K562 (cell line): ENCODE data around the gene RBM12. TPM values are rescaled to one million over a fixed set of nuclear protein-coding genes. Genes with fewer than 3 reads are reported as not detected.

Source experiments
- ATAC-seq: fragments of 200-7000 bp; cut with Tn5 transposase; 3 replicates; pipeline ENCODE4 v1.9.1; 2020; ENCODE audit warnings: moderate library complexity
- BruUV-seq: library from RNA; stranded (reverse); fragments of 400-500 nt; replicated peaks from 2 replicates; lab custom pipeline; 2021; lab: Mats Ljungman, UMichigan
- CTCF ChIA-PET: fragments of 300-600 bp; formaldehyde crosslinking; extraction: SDS; loops from one replicate; lab custom pipeline; 2021; ENCODE audit warnings: low intra/inter-chr PET ratio; lab: Yijun Ruan, JAX
- POLR2A ChIA-PET: fragments of 300-600, 350-650 bp; sonication (Branson Sonifier 250); formaldehyde crosslinking; extraction: SDS; loops from one replicate; lab custom pipeline; 2021; ENCODE audit warnings: antibody characterized with exemption, inconsistent platforms; lab: Yijun Ruan, JAX
- DNase-seq, 4 experiments: peaks; one replicate each; pipeline versions ENCODE4 v3.0.0 to v3.0.0-alpha.2; 2011 to 2018; ENCODE audit warnings: low spot score in 3 of 4, mixed read lengths in 3 of 4; ENCODE audit errors: extremely low read depth in 1 of 4
- FAIRE-seq: peaks from 2 replicates; lab custom pipeline; 2011; peaks lifted over from hg19 to GRCh38; lab: Jason Lieb, UNC
- H2AFZ ChIP-seq: 2 replicates; pipeline ENCODE4 v1.6.0; 2011; ENCODE audit warnings: low read depth, low read length, control low read depth, inconsistent platforms
- H3K27ac ChIP-seq: fragments of 200-600 bp; 3 replicates; pipeline ENCODE4 v1.8.0; 2011; ENCODE audit warnings: low read depth, mild to moderate bottlenecking, control low read depth, inconsistent platforms, low read length, moderate library complexity, mixed read lengths; ENCODE audit errors: extremely low read depth
- H3K27me3 ChIP-seq, 2 experiments: fragments of 300-600 bp in 1 of 2; 2 replicates in 1 of 2; 3 replicates in 1 of 2; pipeline versions ENCODE4 v1.6.0 to v1.8.0; 2011; ENCODE audit warnings: inconsistent platforms in 2 of 2, low read length in 2 of 2, mild to moderate bottlenecking in 1 of 2, mixed read lengths in 1 of 2, moderate library complexity in 1 of 2; ENCODE audit not compliant: control insufficient read depth in 2 of 2, insufficient read depth in 2 of 2
- H3K36me3 ChIP-seq: fragments of 300-600 bp; 3 replicates; pipeline ENCODE4 v1.8.0; 2011; ENCODE audit warnings: mild to moderate bottlenecking, low read length, inconsistent platforms; ENCODE audit not compliant: control insufficient read depth, insufficient read depth
- H3K4me1 ChIP-seq, 2 experiments: fragments of 200-600 bp in 1 of 2; replicated peaks in 1 of 2; 2 replicates in 1 of 2; 3 replicates in 1 of 2; pipeline versions ENCODE4 v1.5.1 to v1.8.0; 2011; ENCODE audit warnings: inconsistent platforms in 2 of 2, low read length in 2 of 2, mild to moderate bottlenecking in 1 of 2, mixed read lengths in 1 of 2, moderate library complexity in 1 of 2; ENCODE audit not compliant: control insufficient read depth in 2 of 2, insufficient read depth in 2 of 2
- H3K4me2 ChIP-seq: 2 replicates; pipeline ENCODE4 v1.6.1; 2011; ENCODE audit warnings: low read length, control low read depth, inconsistent platforms, mixed read lengths; ENCODE audit not compliant: insufficient read depth
- H3K4me3 ChIP-seq: fragments of 200-600 bp; sonication (generic), shearing (Covaris generic); 2 replicates; pipeline ENCODE4 v1.5.1; 2016; ENCODE audit warnings: control low read depth, inconsistent platforms
- H3K79me2 ChIP-seq: fragments of 200-600 bp; 3 replicates; pipeline ENCODE4 v1.8.0; 2011; ENCODE audit warnings: low read length, inconsistent platforms; ENCODE audit not compliant: control insufficient read depth, insufficient read depth
- H3K9ac ChIP-seq, 2 experiments: 2 replicates each; pipeline versions ENCODE4 v1.6.0 to v1.6.1; 2011; ENCODE audit warnings: low read depth in 2 of 2, low read length in 2 of 2, control low read depth in 1 of 2, inconsistent platforms in 1 of 2, mild to moderate bottlenecking in 1 of 2, mixed read lengths in 1 of 2; ENCODE audit not compliant: insufficient read depth in 1 of 2
- H3K9me1 ChIP-seq: one replicate; pipeline ENCODE4 v1.6.0; 2011; ENCODE audit warnings: inconsistent platforms, mild to moderate bottlenecking, low read length, moderate library complexity; ENCODE audit not compliant: control insufficient read depth, insufficient read depth
- H3K9me3 ChIP-seq: replicated peaks from 2 replicates; pipeline ENCODE4 v1.5.1; 2011; ENCODE audit warnings: low read depth, low read length, inconsistent platforms; ENCODE audit not compliant: control insufficient read depth, insufficient read depth
- H4K20me1 ChIP-seq: replicated peaks from 2 replicates; pipeline ENCODE4 v1.6.1; 2011; ENCODE audit warnings: low read length, inconsistent platforms, mixed read lengths; ENCODE audit not compliant: control insufficient read depth, insufficient read depth
- CBX2 ChIP-seq: fragments of 200-600 bp; sonication (generic); IDR thresholded peaks from one replicate; pipeline ENCODE4 v1.6.1; 2012; ENCODE audit warnings: mild to moderate bottlenecking, low read length, inconsistent platforms; ENCODE audit not compliant: insufficient read depth, poor library complexity, severe bottlenecking
- KHSRP ChIP-seq: fragments of 450-650 bp; IDR thresholded peaks from 2 replicates; pipeline ENCODE4 v1.6.1; 2017
- POLR2AphosphoS5 ChIP-seq: IDR thresholded peaks from 2 replicates; pipeline ENCODE4 v1.6.1; 2011; ENCODE audit warnings: mild to moderate bottlenecking, low read depth, low read length, moderate library complexity; ENCODE audit not compliant: control insufficient read depth, insufficient read depth
- POLR2B ChIP-seq: fragments of 450-650 bp; IDR thresholded peaks from 2 replicates; pipeline ENCODE4 v1.6.1; 2018; ENCODE audit warnings: low read depth; ENCODE audit not compliant: partially characterized antibody
- RBFOX2 ChIP-seq: fragments of 200-400 bp; formaldehyde crosslinking; IDR thresholded peaks from 2 replicates; pipeline ENCODE4 v1.6.1; 2017; ENCODE audit warnings: low read depth, mild to moderate bottlenecking, low read length, moderate library complexity
- ZNF785 ChIP-seq: fragments of 250-450 bp; sonication (Bioruptor Pico); IDR thresholded peaks from 2 replicates; pipeline ENCODE4 v1.4.0; 2020; ENCODE audit warnings: mild to moderate bottlenecking
- WGBS: fragments of 100-300 bp; shearing (Covaris generic); methylation state at CpG from one replicate; pipeline ENCODE4 v1.1.6; 2016; ENCODE audit warnings: low coverage, mixed read lengths; ENCODE audit not compliant: insufficient coverage; ENCODE audit errors: missing lambda C conversion rate; 5-methylcytosine and 5-hydroxymethylcytosine counted together
- in situ Hi-C: fragments of 300-500 bp; cut with MboI; formaldehyde crosslinking; loops from 4 replicates; pipeline ENCODE4 v1.15.0; 2018; ENCODE audit warnings: inconsistent platforms, mixed read lengths
- intact Hi-C: fragments of 100-400 bp; cut with micrococcal nuclease; formaldehyde crosslinking; loops from 2 replicates; pipeline ENCODE4 v1.14.2; 2022
- polyA plus RNA-seq, 8 experiments: library from polyadenylated mRNA; depleted of rRNA in 4 of 8; stranded (reverse) in 5 of 8; unstranded in 3 of 8; fragments of >200 nt; fragmentation: Nextera tagmentation in 2 of 8; fragmentation: Illumina TruSeq in 1 of 8; extraction: Ambion mirVana in 2 of 8; extraction: Trizol in 1 of 8; gene quantifications; 2 replicates each; pipeline versions ENCODE4 v1.2.1 to v1.2.3, GENCODE V29; 2011 to 2014; ENCODE audit warnings: inconsistent platforms in 1 of 8, missing spikeins in 1 of 8
- total RNA-seq, 7 experiments: library from RNA; depleted of rRNA in 6 of 7; stranded (reverse); fragments of >200 nt in 6 of 7; fragmentation: Illumina TruSeq in 2 of 7; extraction: Trizol in 2 of 7; gene quantifications; 2 replicates each; pipeline versions ENCODE4 v1.2.1 to v1.2.3, GENCODE V29; 2011 to 2021; ENCODE audit warnings: low replicate concordance in 1 of 7

The RBM12 gene
- total and polyA plus RNA-seq, 9 of the 15 experiments (the other 6 are each of a cell fraction or from before 2014, with no cell fraction given): 5.0 to 162 (median 73.3) TPM

- intact Hi-C loops: no loop called here
- no peaks in the 10 kb centered on the region for H3K27me3 ChIP-seq
- TF ChIP-seq POLR2AphosphoS5 (peak; percentile 7; the same call in 1 of the 2 replicates), CBX2 (no peak), ZNF785 (CRISPR knock-in tag) (no peak), KHSRP (0 out of 2 replicates have a peak, but pooled peaks have one; percentile 10), POLR2B (peak; percentile 29), RBFOX2 (0 out of 2 replicates have a peak, but pooled peaks have one; percentile 18)
- TF ChIP-seq, all 486 proteins: peak for 4
- BruUV-seq: TSS peak; percentile 4
- peaks cover 30% of the 10 kb centered on the region for H3K79me2 ChIP-seq
- peaks cover 0 to under 1% of the 10 kb centered on the region in 2 experiments; a peak in 3 of 5 replicates for H3K4me1 ChIP-seq
- FAIRE-seq (peak; percentile 69), ATAC-seq (no peak), DNase-seq (no peak)
- POLR2A ChIA-PET: interaction anchor here (0.6 to 12.6 kb wide), 7 partner anchors 9 to 273 kb away, joined by 3 to 102 read pairs (median 4); partner anchors contain the start of gene PHF20
- H3K4me2 ChIP-seq: no peak overlapping the region
- H3K9me1 ChIP-seq: no peaks in the 10 kb centered on the region
- whole genome bisulfite sequencing: 91% methylated on average over 5 of the region's 5 CpGs
- H4K20me1 ChIP-seq: no peaks in the 10 kb centered on the region; the same call in 1 of the 2 replicates
- H3K4me3 ChIP-seq: no peak overlapping the region
- no peak overlapping the region for H2AFZ ChIP-seq
- in situ Hi-C loops: no loop called here
- CTCF ChIA-PET: no interaction called here
- H3K9me3 ChIP-seq: no peaks in the 10 kb centered on the region
- peaks cover 91% of the 10 kb centered on the region for H3K36me3 ChIP-seq
- H3K27ac ChIP-seq: no peak overlapping the region
- no peak overlapping the region for H3K9ac ChIP-seq
Measured at GRCh38 chr20:35704514-35705261, 40.0 kb upstream of the RBM12 start.
